ENCODE data around the gene TNFRSF19.

Gene TNFRSF19

DNA sequence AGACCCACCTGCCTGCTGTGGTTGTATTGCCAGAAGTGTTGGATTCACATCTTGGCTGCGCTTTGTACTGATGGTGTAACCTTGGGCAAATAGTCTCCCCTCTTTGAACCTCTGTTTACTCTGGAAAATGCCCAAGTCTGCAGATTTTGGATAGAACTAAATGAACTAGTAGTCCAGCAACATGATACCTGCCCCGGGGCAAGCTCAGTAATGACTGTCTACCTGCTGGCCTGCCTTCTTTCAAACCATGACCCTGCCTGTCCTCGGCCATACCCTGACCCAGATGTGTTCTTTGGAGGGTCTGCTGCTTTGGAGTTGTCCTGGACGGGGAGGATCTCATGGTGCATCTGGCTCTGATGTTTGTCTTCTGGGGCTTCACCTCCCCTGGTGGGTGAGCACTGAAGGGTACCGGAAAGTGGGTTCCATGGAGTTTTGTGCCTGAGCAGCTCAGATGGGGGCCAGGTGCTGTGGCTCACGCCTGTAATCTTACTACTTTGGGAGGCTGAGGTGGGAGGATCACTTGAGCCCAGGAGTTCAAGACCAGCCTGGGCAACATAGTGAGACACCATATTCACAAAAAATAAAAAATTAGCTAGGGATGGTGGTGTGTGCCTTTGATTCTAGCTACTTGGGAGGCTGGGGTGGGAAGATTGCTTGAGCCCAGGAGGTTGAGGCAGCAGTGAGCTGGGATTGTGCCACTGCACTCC, 59.5 kb downstream of the TNFRSF19 start:
- DNase-seq = no peak

DNA sequence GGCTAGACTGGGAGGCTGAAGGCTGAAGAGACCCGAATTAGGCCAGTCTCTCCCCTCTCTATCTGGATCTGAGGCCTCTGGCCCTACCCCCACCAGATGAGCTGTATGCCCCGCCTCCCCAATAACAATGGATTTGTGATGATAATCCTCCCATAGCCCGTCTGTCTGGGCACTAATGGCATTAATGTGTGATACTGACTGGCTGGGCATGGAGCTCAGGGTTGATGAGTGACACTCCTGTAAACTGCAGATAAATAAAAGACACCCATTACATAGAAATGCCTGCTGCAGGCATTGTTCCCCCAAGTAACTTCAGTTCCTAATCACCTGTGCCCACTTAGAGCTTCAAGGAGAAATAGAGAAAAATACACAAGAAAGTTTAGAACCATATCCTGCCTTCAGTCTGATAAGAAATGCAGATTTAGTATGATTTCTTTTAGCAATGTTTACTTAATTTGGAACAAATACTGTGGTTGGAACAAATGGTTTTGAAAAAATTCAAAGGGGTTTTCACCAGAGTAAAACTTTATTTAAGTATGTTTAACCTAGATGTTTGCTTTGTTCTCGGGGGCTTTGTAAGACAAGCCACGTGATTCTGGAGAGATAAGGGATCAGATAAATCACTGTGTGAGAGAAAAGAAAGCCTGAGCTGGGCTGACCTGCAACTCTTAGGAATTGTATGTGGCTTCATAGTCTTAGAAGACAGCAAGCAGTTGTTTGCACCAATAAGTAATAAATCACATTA, 60.3 kb downstream of the TNFRSF19 start:
- DNase-seq = no peak

DNA sequence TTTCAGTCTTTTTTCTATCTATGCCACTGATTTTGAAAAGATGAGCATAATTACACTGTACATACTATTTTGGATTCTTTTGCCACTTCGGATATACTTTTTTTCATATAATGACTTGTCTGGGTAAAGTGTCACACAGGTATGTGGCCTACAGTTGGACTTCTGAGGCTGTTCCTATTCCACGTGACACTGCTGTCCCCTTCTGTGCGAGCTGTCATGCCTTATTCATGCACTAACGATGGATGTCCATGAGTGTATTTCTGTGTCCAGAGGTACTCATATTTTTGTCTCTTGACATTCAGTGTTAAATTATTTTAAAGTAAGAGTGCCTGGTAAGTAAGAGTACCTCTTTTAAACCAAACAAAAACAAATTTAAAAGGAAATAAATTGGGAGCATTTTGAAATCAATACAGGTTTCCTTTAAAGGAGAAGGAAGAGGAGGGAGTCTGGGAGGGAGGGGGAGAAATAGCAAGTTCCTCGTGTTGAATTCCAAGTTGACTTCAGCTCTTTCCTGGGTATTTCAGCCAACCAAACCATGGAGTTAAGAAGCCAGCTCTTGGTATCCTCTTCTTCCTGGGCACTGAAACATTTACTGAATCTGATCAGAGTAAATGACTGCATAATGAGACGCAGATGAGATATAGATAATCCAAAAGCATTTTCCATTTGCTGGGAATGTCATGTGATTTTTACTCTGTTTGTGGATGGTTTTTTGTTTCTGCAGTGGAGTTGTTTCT, 61.3 kb downstream of the TNFRSF19 start:
- no peak for DNase-seq

DNA sequence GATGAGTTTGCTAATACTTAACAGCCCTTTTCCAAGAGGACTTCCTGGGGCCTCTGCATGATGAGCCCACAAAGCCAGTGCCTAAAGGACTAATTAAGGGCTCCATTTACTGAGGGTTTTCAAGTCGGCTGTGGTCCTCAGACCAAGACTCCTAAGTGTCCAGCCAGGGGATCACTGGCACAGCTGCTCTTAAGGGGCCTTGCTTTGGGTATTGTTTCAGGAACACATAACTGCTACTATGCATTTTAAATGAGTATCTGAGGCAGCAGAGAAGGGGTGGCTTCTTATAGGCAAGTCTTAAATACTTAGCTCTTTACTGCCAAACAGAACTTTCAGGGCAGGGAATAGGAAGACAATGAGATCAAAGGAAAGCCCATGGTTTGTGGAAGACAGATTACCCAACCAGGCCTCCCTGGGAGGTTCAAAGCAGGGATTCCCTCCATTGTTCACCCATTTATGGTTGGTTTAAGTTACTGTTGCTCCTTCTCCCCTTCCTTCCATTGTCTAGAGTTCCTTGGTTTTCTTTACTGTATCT, 61.9 kb downstream of the TNFRSF19 start:
- no peak for DNase-seq

- DNase-seq = no peak
These were observed 62.5 kb downstream of the TNFRSF19 start for GRCh38 chr13:23632741-23633140.

GRCh38 chr13:23634897-23635296, 64.7 kb downstream of the TNFRSF19 start:
- no peak for DNase-seq

- DNase-seq = no peak
These were observed 66.1 kb downstream of the TNFRSF19 start for GRCh38 chr13:23636360-23636759.

DNA sequence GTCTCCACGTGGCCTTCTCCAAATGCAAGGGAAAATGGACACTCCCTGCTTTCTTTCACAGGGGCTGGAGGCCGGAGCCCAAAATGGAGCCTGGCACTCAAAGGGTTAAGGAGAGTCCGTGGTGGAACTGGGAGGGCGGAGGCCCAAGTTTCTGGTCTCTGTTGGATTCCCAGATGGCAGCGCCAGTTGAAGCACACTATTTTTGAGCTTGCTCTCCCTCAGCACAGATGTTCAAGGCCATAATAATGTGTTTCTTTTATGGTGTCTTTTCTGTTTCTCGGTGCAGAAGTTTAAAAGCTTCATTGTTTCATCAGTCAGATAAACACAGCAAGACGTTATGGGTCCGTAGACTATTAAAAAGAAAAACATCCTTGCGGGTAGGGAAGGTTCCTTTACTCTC, 67.6 kb downstream of the TNFRSF19 start:
- no peak for DNase-seq

DNA sequence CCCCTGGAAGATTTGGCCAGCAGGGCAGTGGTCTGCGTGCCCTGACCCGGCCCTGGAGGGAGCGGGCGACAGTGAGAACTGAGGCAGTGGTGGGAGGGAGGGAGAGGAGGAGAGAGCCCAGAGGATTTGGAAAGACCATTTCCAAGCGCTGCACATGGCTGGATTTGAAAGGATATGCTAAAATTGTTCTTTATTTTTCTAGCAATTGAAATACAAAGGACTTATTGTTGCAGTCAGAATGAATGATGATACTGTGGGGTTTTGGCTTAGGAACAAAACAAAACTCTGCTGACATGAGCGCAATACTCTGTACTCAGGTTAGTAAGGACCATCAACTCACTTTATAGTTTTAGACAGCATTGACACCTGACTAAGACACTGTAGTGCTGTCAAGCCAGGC, 69.5 kb downstream of the TNFRSF19 start:
- no peak for DNase-seq

DNA sequence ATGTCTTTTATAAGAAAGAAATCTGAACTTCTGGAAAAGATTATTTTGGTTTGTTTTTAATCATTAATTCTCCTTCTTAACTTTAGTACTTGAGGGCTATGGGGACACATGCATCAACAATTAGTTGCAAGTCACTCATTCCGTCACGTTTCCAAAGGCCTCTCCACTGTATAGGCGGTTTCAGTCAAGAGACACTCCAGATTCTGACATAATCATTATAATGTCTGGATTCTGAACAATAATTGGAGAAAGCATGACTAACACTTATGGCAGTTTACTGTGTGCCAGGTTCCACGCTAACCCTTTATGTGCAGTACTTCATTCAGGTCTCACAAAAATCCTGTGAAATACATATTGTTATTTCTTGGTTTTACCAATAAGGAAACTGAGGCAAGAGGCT, 71.9 kb downstream of the TNFRSF19 start:
- no peak for DNase-seq

DNA sequence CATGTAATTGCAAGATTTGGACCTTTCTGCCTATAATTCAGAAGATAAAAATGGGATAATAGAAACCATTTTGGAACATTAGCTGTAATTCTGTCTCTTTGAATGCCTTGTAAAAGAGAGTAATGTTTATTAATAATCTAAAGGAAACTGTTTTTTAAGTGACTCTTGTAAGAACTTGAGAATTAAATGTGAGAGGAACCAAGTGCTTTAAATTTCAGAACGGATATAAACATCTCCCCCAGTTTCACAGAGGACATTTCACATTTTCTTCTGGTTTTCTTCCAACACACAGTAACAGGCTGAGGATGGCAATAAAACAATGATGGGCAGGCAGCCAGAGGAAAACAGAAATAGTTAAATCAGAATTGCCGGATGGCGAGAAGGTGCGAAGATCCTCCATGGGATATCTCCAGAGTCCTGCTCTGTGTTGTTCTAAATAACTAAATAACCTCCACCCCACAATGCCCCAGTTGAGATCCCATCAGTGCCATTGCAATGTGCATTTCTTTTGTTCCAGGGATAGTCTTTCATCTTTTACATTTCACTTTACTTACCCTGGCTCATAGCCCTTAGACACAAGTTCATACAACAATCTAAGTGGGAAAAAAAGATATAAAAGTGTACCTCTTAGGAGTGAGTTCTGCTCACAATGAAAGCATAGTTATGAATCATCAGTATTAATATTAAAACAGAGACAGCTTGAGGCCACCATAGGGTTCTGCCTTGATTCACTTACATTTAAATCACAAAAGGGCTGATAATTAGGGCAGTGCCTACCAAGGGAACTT, 73.3 kb downstream of the TNFRSF19 start:
- no peak for DNase-seq

DNA sequence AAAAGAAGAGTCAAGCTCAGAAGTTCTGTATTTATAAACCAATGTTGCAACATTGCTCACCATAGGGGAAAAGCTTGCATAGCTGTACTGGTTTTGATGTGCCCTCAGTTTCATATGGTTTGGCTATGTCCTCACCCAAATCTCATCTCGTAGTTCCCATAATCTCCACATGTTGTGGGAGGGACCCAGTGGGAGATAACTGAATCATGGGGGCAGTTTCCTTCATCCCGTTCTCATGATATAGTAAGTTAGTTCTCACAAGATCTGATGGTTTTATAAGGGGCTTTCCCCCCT, 73.9 kb downstream of the TNFRSF19 start:
- DNase-seq = no peak

- no peak for DNase-seq
These were observed 74.4 kb downstream of the TNFRSF19 start for GRCh38 chr13:23644527-23645138.

GRCh38 chr13:23645851-23646250, 75.6 kb downstream of the TNFRSF19 start:
- no peak for DNase-seq

DNA sequence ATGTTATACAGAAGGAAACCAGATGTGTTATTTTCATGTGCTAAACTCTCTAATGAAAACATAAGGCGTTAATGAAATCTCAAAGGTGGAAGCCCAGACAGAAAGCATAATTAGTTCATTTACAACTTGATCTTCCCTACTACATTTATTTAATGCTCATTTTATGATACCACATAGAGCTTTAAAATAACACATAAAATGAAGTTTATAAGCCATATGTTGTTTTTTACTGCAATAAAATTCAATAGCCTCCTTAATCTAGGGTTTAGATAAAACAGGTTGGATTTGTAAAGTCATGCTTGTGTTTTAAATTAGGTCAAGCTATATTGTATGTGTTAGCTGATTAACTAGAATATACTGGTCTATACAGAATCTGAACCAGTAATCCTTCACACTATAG, 81.2 kb downstream of the TNFRSF19 start:
- DNase-seq = no peak

- no peak for DNase-seq
These were observed 81.7 kb downstream of the TNFRSF19 start for GRCh38 chr13:23651887-23652286.

DNA sequence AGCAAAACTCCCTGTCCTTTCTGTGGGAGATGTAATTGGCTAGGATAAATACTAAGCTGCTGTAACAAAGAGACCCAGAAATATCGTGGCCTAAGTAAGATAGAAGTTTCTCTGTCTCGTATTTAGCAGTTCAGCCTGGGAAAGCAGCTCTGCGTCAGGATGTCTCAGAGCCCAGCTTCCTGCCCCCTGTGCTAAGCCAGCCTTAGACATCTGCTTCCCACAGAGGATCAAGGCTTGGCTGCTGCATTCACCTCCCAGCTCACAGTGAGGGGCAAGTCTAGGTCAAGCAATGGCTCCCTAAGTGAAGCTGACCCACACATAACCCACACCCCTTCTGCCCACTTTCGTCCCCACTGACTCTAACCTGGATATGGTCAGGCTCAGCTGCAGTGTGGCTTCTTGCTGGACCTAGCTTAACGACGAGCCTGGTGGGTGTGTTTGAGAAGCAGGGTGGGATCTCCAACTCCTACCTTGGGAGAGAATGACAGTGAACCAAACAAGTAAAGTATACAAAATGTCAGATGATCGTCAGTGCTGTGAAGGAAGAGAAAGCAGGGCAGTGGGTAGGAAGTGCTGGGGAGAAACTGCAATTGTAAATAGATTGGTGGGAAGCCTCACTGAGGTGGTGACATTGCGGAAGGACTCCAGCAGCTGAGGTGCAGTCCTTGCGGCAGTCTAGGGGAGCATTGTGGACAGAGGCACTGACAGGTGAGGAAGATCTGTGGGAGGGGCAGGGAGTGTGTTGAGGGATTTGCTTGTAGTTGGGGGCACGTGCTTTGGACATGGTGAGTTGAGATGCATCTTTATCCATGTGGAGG, 82.9 kb downstream of the TNFRSF19 start:
- DNase-seq = no peak

GRCh38 chr13:23654111-23655110, 84.2 kb downstream of the TNFRSF19 start:
- DNase-seq = no peak

GRCh38 chr13:23655321-23655720, 85.1 kb downstream of the TNFRSF19 start:
- no peak for DNase-seq

DNA sequence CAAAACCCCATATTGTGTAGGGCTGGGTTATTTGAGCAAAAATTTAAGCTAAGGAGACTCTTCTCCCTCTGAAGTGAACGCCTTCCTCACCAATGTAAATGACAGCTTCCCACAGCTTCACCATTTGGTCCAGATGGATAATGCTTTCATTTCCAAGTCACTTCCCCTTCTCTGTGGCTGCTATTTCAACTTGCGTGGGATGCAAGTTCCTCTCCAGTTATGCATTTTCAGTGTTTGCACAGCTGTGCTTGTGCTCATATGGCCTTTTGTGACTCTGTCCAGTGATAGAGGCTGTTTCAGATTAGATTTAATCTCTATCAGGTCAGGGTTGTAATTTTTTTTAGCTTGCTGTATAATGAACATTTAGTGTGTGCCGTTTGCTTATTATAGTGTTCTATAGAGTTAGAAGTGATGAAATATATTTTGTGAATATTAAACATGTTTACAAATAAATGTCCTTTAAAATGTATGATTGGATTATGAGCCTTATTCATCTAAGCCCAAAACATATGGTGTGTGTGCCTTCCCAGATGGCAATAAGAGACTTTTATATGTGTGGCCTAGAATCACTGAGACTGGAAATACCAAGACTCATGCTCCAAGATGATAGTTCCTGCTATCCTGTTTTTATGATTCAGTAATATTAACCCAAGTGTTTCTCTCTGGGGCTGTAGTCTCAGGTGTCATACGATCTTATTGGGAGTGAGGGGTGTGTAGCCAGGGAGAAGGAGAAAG, 86.6 kb downstream of the TNFRSF19 start:
- DNase-seq = no peak
